HEK293 (cell line): ENCODE results near the gene GUCY1A2.

ENCODE experiments used
- CTCF ChIP-seq: fragments of 450-650 bp; formaldehyde crosslinking; IDR thresholded peaks from 2 replicates; pipeline ENCODE4 v1.5.1; 2016; ENCODE audit warnings: missing biosample characterization, missing genetic modification characterization
- GLI4 ChIP-seq: fragments of 450-650 bp; formaldehyde crosslinking; IDR thresholded peaks from 2 replicates; pipeline ENCODE4 v1.5.1; 2016; ENCODE audit warnings: missing biosample characterization, missing genetic modification characterization
- KLF1 ChIP-seq: fragments of 450-650 bp; formaldehyde crosslinking; IDR thresholded peaks from 2 replicates; pipeline ENCODE4 v1.5.1; 2016; ENCODE audit warnings: missing biosample characterization, missing genetic modification characterization
- KLF16 ChIP-seq: fragments of 450-650 bp; formaldehyde crosslinking; IDR thresholded peaks from 2 replicates; pipeline ENCODE4 v1.5.1; 2017; ENCODE audit warnings: missing biosample characterization, missing genetic modification characterization
- YY1 ChIP-seq: fragments of 450-650 bp; formaldehyde crosslinking; IDR thresholded peaks from 2 replicates; pipeline ENCODE4 v1.5.1; 2018; ENCODE audit warnings: missing biosample characterization, missing genetic modification characterization
- ZBTB49 ChIP-seq: fragments of 450-650 bp; formaldehyde crosslinking; IDR thresholded peaks from 2 replicates; pipeline ENCODE4 v1.5.1; 2016; ENCODE audit warnings: missing biosample characterization, missing genetic modification characterization, low read depth
- ZEB2 ChIP-seq: fragments of 450-650 bp; formaldehyde crosslinking; IDR thresholded peaks from 2 replicates; pipeline ENCODE4 v1.5.1; 2016; ENCODE audit warnings: missing biosample characterization, missing genetic modification characterization
- ZNF10 ChIP-seq: fragments of 450-650 bp; formaldehyde crosslinking; IDR thresholded peaks from 2 replicates; pipeline ENCODE4 v1.5.1; 2017; ENCODE audit warnings: missing biosample characterization, missing genetic modification characterization
- ZNF138 ChIP-seq: fragments of 450-650 bp; formaldehyde crosslinking; IDR thresholded peaks from 2 replicates; pipeline ENCODE4 v1.5.1; 2016; ENCODE audit warnings: missing biosample characterization, missing genetic modification characterization, borderline replicate concordance
- ZNF19 ChIP-seq: fragments of 450-650 bp; formaldehyde crosslinking; IDR thresholded peaks from 2 replicates; pipeline ENCODE4; 2016; ENCODE audit warnings: missing biosample characterization, missing genetic modification characterization, low read depth
- ZNF274 ChIP-seq, 2 experiments: fragments of 200-500 bp in 1 of 2; fragments of 450-650 bp in 1 of 2; sonication (Bioruptor generic) in 1 of 2; formaldehyde crosslinking in 1 of 2; IDR thresholded peaks; 2 replicates each; pipeline versions ENCODE4 v1.5.1 to v1.6.1; 2014 to 2016; ENCODE audit warnings: borderline replicate concordance in 1 of 2, inconsistent platforms in 1 of 2, low read length in 1 of 2, missing biosample characterization in 1 of 2, missing genetic modification characterization in 1 of 2
- ZNF596 ChIP-seq: fragments of 450-650 bp; IDR thresholded peaks from 2 replicates; pipeline ENCODE4 v1.5.0; 2018; ENCODE audit warnings: missing biosample characterization, mild to moderate bottlenecking, missing genetic modification characterization, moderate library complexity
- ZNF747 ChIP-seq: fragments of 450-650 bp; formaldehyde crosslinking; IDR thresholded peaks from 2 replicates; pipeline ENCODE4 v1.5.1; 2016; ENCODE audit warnings: missing biosample characterization, missing genetic modification characterization

GRCh38 chr11:106990331-106990730 is 27.9 kb downstream of the GUCY1A2 start:
- TF ChIP-seq YY1 (tag by site-specific recombination) = no peak
- TF ChIP-seq CTCF = no peak
- no peak for TF ChIP-seq ZNF138 (tag by site-specific recombination)
- no peak for TF ChIP-seq KLF16 (tag by site-specific recombination)
- no peak for TF ChIP-seq ZBTB49 (tag by site-specific recombination)
- TF ChIP-seq ZEB2 = no peak
- no peak for TF ChIP-seq ZNF596
- TF ChIP-seq ZNF10 = no peak
- TF ChIP-seq KLF1 = no peak
- TF ChIP-seq ZNF747 (tag by site-specific recombination) = no peak
- no peak for TF ChIP-seq ZNF19 (tag by site-specific recombination)
- no peak for TF ChIP-seq ZNF274 (IDR thresholded peaks at IDR 0.05; ENCODE audit: low read length)
- TF ChIP-seq ZNF274 (tag by site-specific recombination; IDR thresholded peaks at IDR 0.05; ENCODE audit: borderline replicate concordance) = no peak
- TF ChIP-seq GLI4 (tag by site-specific recombination) = no peak
